ENCODE measurements around the gene STK26. TPM values are rescaled to one million over a fixed set of nuclear protein-coding genes. Genes with fewer than 3 reads are reported as not detected.

Gene STK26
- total and polyA plus RNA-seq, 2 experiments from 2014 or later: 65.2 to 110 TPM

DNA sequence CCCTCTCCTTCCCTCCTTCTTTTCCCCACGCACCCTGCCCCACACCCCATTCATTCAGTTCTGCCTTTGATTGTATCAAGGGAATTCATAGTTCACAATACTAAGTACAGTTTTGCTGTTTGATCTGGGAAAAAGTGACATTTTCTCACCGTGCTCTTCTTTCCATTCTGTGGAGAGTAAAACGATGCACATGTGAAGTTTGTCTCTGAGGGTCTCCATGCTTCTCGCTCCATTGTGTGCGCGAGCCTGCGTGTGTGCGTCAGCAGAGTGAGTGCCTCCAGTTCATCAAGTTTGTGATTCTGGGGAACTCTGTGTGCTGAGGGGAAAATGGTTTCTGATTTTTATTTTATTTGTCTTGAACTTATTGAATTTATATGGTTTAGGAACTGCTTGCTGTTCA lies 1.9 kb downstream of the STK26 start:
- ATAC-seq (no peak), DNase-seq (ENCODE audit: low spot score) (no peak)
- peak overlapping the region; percentile 91 for H3K4me3 Mint-ChIP-seq
- H3K4me1 Mint-ChIP-seq: peaks cover 41% of the 10 kb centered on the region
- H3K4me1 ChIP-seq (ENCODE audit: insufficient read depth): peaks cover 20% of the 10 kb centered on the region
- H3K36me3 ChIP-seq (ENCODE audit: insufficient read depth): no peaks in the 10 kb centered on the region
- no peak overlapping the region for H3K27ac ChIP-seq (ENCODE audit: low read depth)
- H3K27ac Mint-ChIP-seq: peak overlapping the region; percentile 96
- H3K27me3 ChIP-seq (ENCODE audit: insufficient read depth): 0 out of 2 replicates have a peak, but pooled peaks cover 4% of the 10 kb centered on the region
- H3K4me2 ChIP-seq: peak overlapping the region; percentile 96
- H3F3A ChIP-seq (replicated peaks; ENCODE audit: low read depth): no peaks in the 10 kb centered on the region
- H3K9me3 Mint-ChIP-seq: no peaks in the 10 kb centered on the region
- H3K36me3 Mint-ChIP-seq (ENCODE audit: low read depth): peaks cover 3% of the 10 kb centered on the region; the same call in 1 of the 3 replicates
- H2AFZ ChIP-seq: no peak overlapping the region
- H4K20me1 ChIP-seq (replicated peaks; ENCODE audit: insufficient read depth): 0 out of 2 replicates have a peak, but pooled peaks cover 4% of the 10 kb centered on the region
- H3K79me2 ChIP-seq (replicated peaks; ENCODE audit: insufficient read depth): peaks cover 61% of the 10 kb centered on the region
- peak overlapping the region; percentile 72 for H3K4me3 ChIP-seq
- peaks cover 2% of the 10 kb centered on the region for H3K27me3 Mint-ChIP-seq (ENCODE audit: insufficient read depth, low read depth, poor library complexity)
- TF ChIP-seq, protein P1, sequence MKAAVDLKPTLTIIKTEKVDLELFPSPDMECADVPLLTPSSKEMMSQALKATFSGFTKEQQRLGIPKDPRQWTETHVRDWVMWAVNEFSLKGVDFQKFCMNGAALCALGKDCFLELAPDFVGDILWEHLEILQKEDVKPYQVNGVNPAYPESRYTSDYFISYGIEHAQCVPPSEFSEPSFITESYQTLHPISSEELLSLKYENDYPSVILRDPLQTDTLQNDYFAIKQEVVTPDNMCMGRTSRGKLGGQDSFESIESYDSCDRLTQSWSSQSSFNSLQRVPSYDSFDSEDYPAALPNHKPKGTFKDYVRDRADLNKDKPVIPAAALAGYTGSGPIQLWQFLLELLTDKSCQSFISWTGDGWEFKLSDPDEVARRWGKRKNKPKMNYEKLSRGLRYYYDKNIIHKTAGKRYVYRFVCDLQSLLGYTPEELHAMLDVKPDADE (IDR thresholded peaks at IDR 0.05): no peak
- TF ChIP-seq, protein P2, sequence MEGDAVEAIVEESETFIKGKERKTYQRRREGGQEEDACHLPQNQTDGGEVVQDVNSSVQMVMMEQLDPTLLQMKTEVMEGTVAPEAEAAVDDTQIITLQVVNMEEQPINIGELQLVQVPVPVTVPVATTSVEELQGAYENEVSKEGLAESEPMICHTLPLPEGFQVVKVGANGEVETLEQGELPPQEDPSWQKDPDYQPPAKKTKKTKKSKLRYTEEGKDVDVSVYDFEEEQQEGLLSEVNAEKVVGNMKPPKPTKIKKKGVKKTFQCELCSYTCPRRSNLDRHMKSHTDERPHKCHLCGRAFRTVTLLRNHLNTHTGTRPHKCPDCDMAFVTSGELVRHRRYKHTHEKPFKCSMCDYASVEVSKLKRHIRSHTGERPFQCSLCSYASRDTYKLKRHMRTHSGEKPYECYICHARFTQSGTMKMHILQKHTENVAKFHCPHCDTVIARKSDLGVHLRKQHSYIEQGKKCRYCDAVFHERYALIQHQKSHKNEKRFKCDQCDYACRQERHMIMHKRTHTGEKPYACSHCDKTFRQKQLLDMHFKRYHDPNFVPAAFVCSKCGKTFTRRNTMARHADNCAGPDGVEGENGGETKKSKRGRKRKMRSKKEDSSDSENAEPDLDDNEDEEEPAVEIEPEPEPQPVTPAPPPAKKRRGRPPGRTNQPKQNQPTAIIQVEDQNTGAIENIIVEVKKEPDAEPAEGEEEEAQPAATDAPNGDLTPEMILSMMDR (conservative IDR thresholded peaks at IDR 0.05; ENCODE audit: low read depth in 2 of 2): no peak
- TF ChIP-seq, protein P3, sequence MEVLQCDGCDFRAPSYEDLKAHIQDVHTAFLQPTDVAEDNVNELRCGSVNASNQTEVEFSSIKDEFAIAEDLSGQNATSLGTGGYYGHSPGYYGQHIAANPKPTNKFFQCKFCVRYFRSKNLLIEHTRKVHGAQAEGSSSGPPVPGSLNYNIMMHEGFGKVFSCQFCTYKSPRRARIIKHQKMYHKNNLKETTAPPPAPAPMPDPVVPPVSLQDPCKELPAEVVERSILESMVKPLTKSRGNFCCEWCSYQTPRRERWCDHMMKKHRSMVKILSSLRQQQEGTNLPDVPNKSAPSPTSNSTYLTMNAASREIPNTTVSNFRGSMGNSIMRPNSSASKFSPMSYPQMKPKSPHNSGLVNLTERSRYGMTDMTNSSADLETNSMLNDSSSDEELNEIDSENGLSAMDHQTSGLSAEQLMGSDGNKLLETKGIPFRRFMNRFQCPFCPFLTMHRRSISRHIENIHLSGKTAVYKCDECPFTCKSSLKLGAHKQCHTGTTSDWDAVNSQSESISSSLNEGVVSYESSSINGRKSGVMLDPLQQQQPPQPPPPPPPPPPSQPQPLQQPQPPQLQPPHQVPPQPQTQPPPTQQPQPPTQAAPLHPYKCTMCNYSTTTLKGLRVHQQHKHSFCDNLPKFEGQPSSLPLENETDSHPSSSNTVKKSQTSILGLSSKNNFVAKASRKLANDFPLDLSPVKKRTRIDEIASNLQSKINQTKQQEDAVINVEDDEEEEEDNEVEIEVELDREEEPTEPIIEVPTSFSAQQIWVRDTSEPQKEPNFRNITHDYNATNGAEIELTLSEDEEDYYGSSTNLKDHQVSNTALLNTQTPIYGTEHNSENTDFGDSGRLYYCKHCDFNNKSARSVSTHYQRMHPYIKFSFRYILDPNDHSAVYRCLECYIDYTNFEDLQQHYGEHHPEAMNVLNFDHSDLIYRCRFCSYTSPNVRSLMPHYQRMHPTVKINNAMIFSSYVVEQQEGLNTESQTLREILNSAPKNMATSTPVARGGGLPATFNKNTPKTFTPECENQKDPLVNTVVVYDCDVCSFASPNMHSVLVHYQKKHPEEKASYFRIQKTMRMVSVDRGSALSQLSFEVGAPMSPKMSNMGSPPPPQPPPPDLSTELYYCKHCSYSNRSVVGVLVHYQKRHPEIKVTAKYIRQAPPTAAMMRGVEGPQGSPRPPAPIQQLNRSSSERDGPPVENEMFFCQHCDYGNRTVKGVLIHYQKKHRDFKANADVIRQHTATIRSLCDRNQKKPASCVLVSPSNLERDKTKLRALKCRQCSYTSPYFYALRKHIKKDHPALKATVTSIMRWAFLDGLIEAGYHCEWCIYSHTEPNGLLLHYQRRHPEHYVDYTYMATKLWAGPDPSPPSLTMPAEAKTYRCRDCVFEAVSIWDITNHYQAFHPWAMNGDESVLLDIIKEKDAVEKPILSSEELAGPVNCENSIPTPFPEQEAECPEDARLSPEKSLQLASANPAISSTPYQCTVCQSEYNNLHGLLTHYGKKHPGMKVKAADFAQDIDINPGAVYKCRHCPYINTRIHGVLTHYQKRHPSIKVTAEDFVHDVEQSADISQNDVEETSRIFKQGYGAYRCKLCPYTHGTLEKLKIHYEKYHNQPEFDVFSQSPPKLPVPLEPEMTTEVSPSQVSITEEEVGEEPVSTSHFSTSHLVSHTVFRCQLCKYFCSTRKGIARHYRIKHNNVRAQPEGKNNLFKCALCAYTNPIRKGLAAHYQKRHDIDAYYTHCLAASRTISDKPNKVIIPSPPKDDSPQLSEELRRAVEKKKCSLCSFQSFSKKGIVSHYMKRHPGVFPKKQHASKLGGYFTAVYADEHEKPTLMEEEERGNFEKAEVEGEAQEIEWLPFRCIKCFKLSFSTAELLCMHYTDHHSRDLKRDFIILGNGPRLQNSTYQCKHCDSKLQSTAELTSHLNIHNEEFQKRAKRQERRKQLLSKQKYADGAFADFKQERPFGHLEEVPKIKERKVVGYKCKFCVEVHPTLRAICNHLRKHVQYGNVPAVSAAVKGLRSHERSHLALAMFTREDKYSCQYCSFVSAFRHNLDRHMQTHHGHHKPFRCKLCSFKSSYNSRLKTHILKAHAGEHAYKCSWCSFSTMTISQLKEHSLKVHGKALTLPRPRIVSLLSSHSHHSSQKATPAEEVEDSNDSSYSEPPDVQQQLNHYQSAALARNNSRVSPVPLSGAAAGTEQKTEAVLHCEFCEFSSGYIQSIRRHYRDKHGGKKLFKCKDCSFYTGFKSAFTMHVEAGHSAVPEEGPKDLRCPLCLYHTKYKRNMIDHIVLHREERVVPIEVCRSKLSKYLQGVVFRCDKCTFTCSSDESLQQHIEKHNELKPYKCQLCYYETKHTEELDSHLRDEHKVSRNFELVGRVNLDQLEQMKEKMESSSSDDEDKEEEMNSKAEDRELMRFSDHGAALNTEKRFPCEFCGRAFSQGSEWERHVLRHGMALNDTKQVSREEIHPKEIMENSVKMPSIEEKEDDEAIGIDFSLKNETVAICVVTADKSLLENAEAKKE (CRISPR knock-in tag; IDR thresholded peaks at IDR 0.05): no peak
- TF ChIP-seq EZH2 (IDR thresholded peaks at IDR 0.05; ENCODE audit: low read depth, unreplicated experiment) (no peak), POLR2AphosphoS5 (IDR thresholded peaks at IDR 0.05; ENCODE audit: low read depth) (no peak), CREB1 (CRISPR knock-in tag; IDR thresholded peaks at IDR 0.05; ENCODE audit: low read depth) (no peak), JUNB (IDR thresholded peaks at IDR 0.05; ENCODE audit: unreplicated experiment) (no peak), ZNF114 (CRISPR knock-in tag; IDR thresholded peaks at IDR 0.05) (no peak), STAT1 (IDR thresholded peaks at IDR 0.05; ENCODE audit: unreplicated experiment) (no peak), NANOG (IDR thresholded peaks at IDR 0.05; ENCODE audit: borderline replicate concordance) (no peak), ZNF331 (CRISPR knock-in tag; IDR thresholded peaks at IDR 0.05; ENCODE audit: low read depth) (no peak), EZH2phosphoT487 (IDR thresholded peaks at IDR 0.05; ENCODE audit: unreplicated experiment) (no peak)
- TF ChIP-seq, protein P4, sequence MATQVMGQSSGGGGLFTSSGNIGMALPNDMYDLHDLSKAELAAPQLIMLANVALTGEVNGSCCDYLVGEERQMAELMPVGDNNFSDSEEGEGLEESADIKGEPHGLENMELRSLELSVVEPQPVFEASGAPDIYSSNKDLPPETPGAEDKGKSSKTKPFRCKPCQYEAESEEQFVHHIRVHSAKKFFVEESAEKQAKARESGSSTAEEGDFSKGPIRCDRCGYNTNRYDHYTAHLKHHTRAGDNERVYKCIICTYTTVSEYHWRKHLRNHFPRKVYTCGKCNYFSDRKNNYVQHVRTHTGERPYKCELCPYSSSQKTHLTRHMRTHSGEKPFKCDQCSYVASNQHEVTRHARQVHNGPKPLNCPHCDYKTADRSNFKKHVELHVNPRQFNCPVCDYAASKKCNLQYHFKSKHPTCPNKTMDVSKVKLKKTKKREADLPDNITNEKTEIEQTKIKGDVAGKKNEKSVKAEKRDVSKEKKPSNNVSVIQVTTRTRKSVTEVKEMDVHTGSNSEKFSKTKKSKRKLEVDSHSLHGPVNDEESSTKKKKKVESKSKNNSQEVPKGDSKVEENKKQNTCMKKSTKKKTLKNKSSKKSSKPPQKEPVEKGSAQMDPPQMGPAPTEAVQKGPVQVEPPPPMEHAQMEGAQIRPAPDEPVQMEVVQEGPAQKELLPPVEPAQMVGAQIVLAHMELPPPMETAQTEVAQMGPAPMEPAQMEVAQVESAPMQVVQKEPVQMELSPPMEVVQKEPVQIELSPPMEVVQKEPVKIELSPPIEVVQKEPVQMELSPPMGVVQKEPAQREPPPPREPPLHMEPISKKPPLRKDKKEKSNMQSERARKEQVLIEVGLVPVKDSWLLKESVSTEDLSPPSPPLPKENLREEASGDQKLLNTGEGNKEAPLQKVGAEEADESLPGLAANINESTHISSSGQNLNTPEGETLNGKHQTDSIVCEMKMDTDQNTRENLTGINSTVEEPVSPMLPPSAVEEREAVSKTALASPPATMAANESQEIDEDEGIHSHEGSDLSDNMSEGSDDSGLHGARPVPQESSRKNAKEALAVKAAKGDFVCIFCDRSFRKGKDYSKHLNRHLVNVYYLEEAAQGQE (IDR thresholded peaks at IDR 0.05; ENCODE audit: unreplicated experiment): no peak
- H3K9me2 ChIP-seq (ENCODE audit: insufficient read depth): no peaks in the 10 kb centered on the region

All from GM23338 (cell line).